HEK293 (cell line): Measurements from ENCODE around the gene NCK2.
"Not testable (repeated sequence)": the region's sequence is repeated elsewhere in the genome, so short reads cannot be mapped to it uniquely, and the experiment has no call there.

Source experiments
- CTCF ChIA-PET: fragments of 350-600 bp; formaldehyde crosslinking; extraction: SDS; loops from one replicate; lab custom pipeline; 2021; ENCODE audit warnings: antibody characterized with exemption; lab: Yijun Ruan, JAX
- POLR2A ChIA-PET: fragments of 300-600 bp; formaldehyde crosslinking; extraction: SDS; loops from one replicate; lab custom pipeline; 2020; ENCODE audit warnings: antibody characterized with exemption, inconsistent platforms; lab: Yijun Ruan, JAX
- H3K27ac ChIP-seq: fragments of 200-500 bp; sonication (Bioruptor generic); 2 replicates; pipeline ENCODE4 v1.5.1; 2014; ENCODE audit warnings: low read depth, low read length, control low read depth, inconsistent platforms; ENCODE audit errors: extremely low read depth
- H3K36me3 ChIP-seq, 2 experiments: fragments of 200-500 bp in 1 of 2; sonication (Bioruptor generic) in 1 of 2; 1 replicate in 1 of 2; 2 replicates in 1 of 2; pipeline ENCODE4 v1.5.1; 2014 to 2017; ENCODE audit warnings: inconsistent platforms in 2 of 2, low read length in 2 of 2; ENCODE audit not compliant: control insufficient read depth in 2 of 2, insufficient read depth in 1 of 2
- H3K4me1 ChIP-seq: fragments of 200-500 bp; sonication (Bioruptor generic); 2 replicates; pipeline ENCODE4 v1.5.1; 2014; ENCODE audit warnings: mild to moderate bottlenecking, low read length, inconsistent platforms; ENCODE audit not compliant: control insufficient read depth, insufficient read depth
- H3K4me3 ChIP-seq: 2 replicates; pipeline ENCODE4 v1.5.1; 2011; ENCODE audit warnings: low read depth, mild to moderate bottlenecking, control low read depth, low read length, moderate library complexity
- H3K9me3 ChIP-seq: fragments of 200-500 bp; sonication (Bioruptor generic); 2 replicates; pipeline ENCODE4 v1.5.1; 2014; ENCODE audit warnings: low read depth, low read length, inconsistent platforms; ENCODE audit not compliant: control insufficient read depth, insufficient read depth
- MZF1 ChIP-seq: fragments of 450-650 bp; formaldehyde crosslinking; IDR thresholded peaks from 2 replicates; pipeline ENCODE4 v1.5.1; 2017; ENCODE audit warnings: missing biosample characterization, missing genetic modification characterization, borderline replicate concordance
- SCRT2 ChIP-seq: fragments of 450-650 bp; formaldehyde crosslinking; IDR thresholded peaks from 2 replicates; pipeline ENCODE4 v1.5.1; 2016; ENCODE audit warnings: missing biosample characterization, missing genetic modification characterization
- ZBTB1 ChIP-seq: fragments of 450-650 bp; formaldehyde crosslinking; IDR thresholded peaks from 2 replicates; pipeline ENCODE4 v1.5.1; 2016; ENCODE audit warnings: missing biosample characterization, missing genetic modification characterization
- ZBTB8A ChIP-seq: fragments of 450-650 bp; formaldehyde crosslinking; IDR thresholded peaks from 2 replicates; pipeline ENCODE4 v1.5.1; 2016; ENCODE audit warnings: missing biosample characterization, missing genetic modification characterization
- ZFP41 ChIP-seq: fragments of 450-650 bp; formaldehyde crosslinking; IDR thresholded peaks from 2 replicates; pipeline ENCODE4 v1.5.1; 2016; ENCODE audit warnings: missing biosample characterization, missing genetic modification characterization, borderline replicate concordance
- ZIC2 ChIP-seq: fragments of 450-650 bp; formaldehyde crosslinking; IDR thresholded peaks from 2 replicates; pipeline ENCODE4 v1.5.1; 2016; ENCODE audit warnings: missing biosample characterization, missing genetic modification characterization
- ZNF133 ChIP-seq: fragments of 450-650 bp; formaldehyde crosslinking; IDR thresholded peaks from 2 replicates; pipeline ENCODE4 v1.5.1; 2016; ENCODE audit warnings: missing biosample characterization, missing genetic modification characterization
- ZNF146 ChIP-seq: fragments of 450-650 bp; formaldehyde crosslinking; IDR thresholded peaks from 2 replicates; pipeline ENCODE4 v1.5.1; 2016; ENCODE audit warnings: missing biosample characterization, missing genetic modification characterization
- ZNF311 ChIP-seq: fragments of 450-650 bp; formaldehyde crosslinking; IDR thresholded peaks from 2 replicates; pipeline ENCODE4 v1.5.1; 2017; ENCODE audit warnings: missing biosample characterization, missing genetic modification characterization, borderline replicate concordance
- ZNF510 ChIP-seq: fragments of 450-650 bp; formaldehyde crosslinking; IDR thresholded peaks from 2 replicates; pipeline ENCODE4 v1.5.1; 2018; ENCODE audit warnings: mild to moderate bottlenecking, missing genetic modification characterization, missing biosample characterization; ENCODE audit not compliant: insufficient replicate concordance
- ZNF521 ChIP-seq: fragments of 450-650 bp; formaldehyde crosslinking; IDR thresholded peaks from 2 replicates; pipeline ENCODE4 v1.5.1; 2017; ENCODE audit warnings: missing biosample characterization, mild to moderate bottlenecking, missing genetic modification characterization
- ZNF530 ChIP-seq: fragments of 450-650 bp; formaldehyde crosslinking; IDR thresholded peaks from 2 replicates; pipeline ENCODE4 v1.5.1; 2016; ENCODE audit warnings: low read depth, missing biosample characterization, missing genetic modification characterization
- ZNF571 ChIP-seq: fragments of 450-650 bp; formaldehyde crosslinking; IDR thresholded peaks from 2 replicates; pipeline ENCODE4 v1.5.0; 2017; ENCODE audit warnings: missing biosample characterization, missing genetic modification characterization
- ZNF621 ChIP-seq: fragments of 450-650 bp; formaldehyde crosslinking; IDR thresholded peaks from 2 replicates; pipeline ENCODE4 v1.5.1; 2017; ENCODE audit warnings: missing biosample characterization, missing genetic modification characterization
- ZNF629 ChIP-seq: fragments of 450-650 bp; formaldehyde crosslinking; IDR thresholded peaks from 2 replicates; pipeline ENCODE4 v1.5.1; 2017; ENCODE audit warnings: missing biosample characterization, missing genetic modification characterization
- ZNF645 ChIP-seq: fragments of 450-650 bp; formaldehyde crosslinking; IDR thresholded peaks from 2 replicates; pipeline ENCODE4; 2016; ENCODE audit warnings: missing biosample characterization, missing genetic modification characterization
- ZNF704 ChIP-seq: fragments of 450-650 bp; formaldehyde crosslinking; IDR thresholded peaks from 2 replicates; pipeline ENCODE4 v1.5.1; 2016; ENCODE audit warnings: missing biosample characterization, missing genetic modification characterization
- ZNF837 ChIP-seq: fragments of 450-650 bp; formaldehyde crosslinking; IDR thresholded peaks from 2 replicates; pipeline ENCODE4 v1.5.1; 2016; ENCODE audit warnings: missing biosample characterization, missing genetic modification characterization
- ZNF843 ChIP-seq: fragments of 450-650 bp; formaldehyde crosslinking; IDR thresholded peaks from 2 replicates; pipeline ENCODE4 v1.5.1; 2016; ENCODE audit warnings: missing biosample characterization, missing genetic modification characterization
- ZSCAN16 ChIP-seq: fragments of 450-650 bp; formaldehyde crosslinking; IDR thresholded peaks from 2 replicates; pipeline ENCODE4 v1.5.1; 2016; ENCODE audit warnings: missing biosample characterization, missing genetic modification characterization
- TF ChIP-seq, protein P1 (sequence below): fragments of 450-650 bp; formaldehyde crosslinking; IDR thresholded peaks from 2 replicates; pipeline ENCODE4 v1.5.1; 2017; ENCODE audit warnings: missing biosample characterization, missing genetic modification characterization
- TF ChIP-seq, protein P2 (sequence below): fragments of 450-650 bp; formaldehyde crosslinking; IDR thresholded peaks from 2 replicates; pipeline ENCODE4 v1.5.1; 2016; ENCODE audit warnings: missing biosample characterization, missing genetic modification characterization
- TF ChIP-seq, protein P3 (sequence below): fragments of 450-650 bp; formaldehyde crosslinking; IDR thresholded peaks from 2 replicates; pipeline ENCODE4 v1.5.1; 2016; ENCODE audit warnings: missing biosample characterization, missing genetic modification characterization
- TF ChIP-seq, protein P4 (sequence below): fragments of 450-650 bp; formaldehyde crosslinking; IDR thresholded peaks from 2 replicates; pipeline ENCODE4 v1.5.1; 2016; ENCODE audit warnings: missing biosample characterization, missing genetic modification characterization

The NCK2 gene

GRCh38 chr2:105756435-105756834 is 11.7 kb downstream of the NCK2 start:
- Histone ChIP-seq H3K27ac (no peak overlapping the region), H3K9me3 (no peaks in the 10 kb centered on the region), H3K36me3 (peaks cover 0 to 5% of the 10 kb centered on the region in 2 experiments; a peak in 1 of 3 replicates), H3K4me1 (0 out of 2 replicates have a peak, but pooled peaks cover 2% of the 10 kb centered on the region), H3K4me3 (no peak overlapping the region)
- POLR2A ChIA-PET, result no interaction called here
- TF ChIP-seq ZBTB8A (tag by site-specific recombination) (no peak), ZNF571 (tag by site-specific recombination) (no peak), ZIC2 (tag by site-specific recombination) (no peak), ZNF621 (tag by site-specific recombination) (no peak), ZFP41 (tag by site-specific recombination) (no peak), ZNF133 (tag by site-specific recombination) (no peak), ZNF530 (tag by site-specific recombination) (no peak), ZNF510 (tag by site-specific recombination) (no peak), MZF1 (tag by site-specific recombination) (no peak), ZNF843 (tag by site-specific recombination) (no peak), ZNF146 (tag by site-specific recombination) (no peak), SCRT2 (tag by site-specific recombination) (no peak)
- TF ChIP-seq, protein P1, sequence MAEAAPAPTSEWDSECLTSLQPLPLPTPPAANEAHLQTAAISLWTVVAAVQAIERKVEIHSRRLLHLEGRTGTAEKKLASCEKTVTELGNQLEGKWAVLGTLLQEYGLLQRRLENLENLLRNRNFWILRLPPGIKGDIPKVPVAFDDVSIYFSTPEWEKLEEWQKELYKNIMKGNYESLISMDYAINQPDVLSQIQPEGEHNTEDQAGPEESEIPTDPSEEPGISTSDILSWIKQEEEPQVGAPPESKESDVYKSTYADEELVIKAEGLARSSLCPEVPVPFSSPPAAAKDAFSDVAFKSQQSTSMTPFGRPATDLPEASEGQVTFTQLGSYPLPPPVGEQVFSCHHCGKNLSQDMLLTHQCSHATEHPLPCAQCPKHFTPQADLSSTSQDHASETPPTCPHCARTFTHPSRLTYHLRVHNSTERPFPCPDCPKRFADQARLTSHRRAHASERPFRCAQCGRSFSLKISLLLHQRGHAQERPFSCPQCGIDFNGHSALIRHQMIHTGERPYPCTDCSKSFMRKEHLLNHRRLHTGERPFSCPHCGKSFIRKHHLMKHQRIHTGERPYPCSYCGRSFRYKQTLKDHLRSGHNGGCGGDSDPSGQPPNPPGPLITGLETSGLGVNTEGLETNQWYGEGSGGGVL (tag by site-specific recombination), result no peak
- TF ChIP-seq, protein P2, sequence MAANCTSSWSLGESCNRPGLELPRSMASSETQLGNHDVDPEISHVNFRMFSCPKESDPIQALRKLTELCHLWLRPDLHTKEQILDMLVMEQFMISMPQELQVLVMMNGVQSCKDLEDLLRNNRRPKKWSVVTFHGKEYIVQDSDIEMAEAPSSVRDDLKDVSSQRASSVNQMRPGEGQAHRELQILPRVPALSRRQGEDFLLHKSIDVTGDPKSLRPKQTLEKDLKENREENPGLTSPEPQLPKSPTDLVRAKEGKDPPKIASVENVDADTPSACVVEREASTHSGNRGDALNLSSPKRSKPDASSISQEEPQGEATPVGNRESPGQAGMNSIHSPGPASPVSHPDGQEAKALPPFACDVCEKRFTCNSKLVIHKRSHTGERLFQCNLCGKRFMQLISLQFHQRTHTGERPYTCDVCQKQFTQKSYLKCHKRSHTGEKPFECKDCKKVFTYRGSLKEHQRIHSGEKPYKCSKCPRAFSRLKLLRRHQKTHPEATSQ (tag by site-specific recombination), result no peak
- CTCF ChIA-PET, result interaction anchor here (1.0 kb wide), 1 partner anchor 12 kb away, joined by 3 read pairs; no protein-coding TSS in a partner anchor

GRCh38 chr2:105756865-105757264 is 12.2 kb downstream of the NCK2 start:
- POLR2A ChIA-PET, CTCF ChIA-PET, H3K27ac ChIP-seq, H3K4me3 ChIP-seq, H3K4me1 ChIP-seq, H3K9me3 ChIP-seq, H3K36me3 ChIP-seq: not testable (repeated sequence)

GRCh38 chr2:105757433-105757832 is 12.7 kb downstream of the NCK2 start:
- Histone ChIP-seq H3K36me3 (peaks cover 0 to 2% of the 10 kb centered on the region in 2 experiments; a peak in 1 of 3 replicates), H3K27ac (no peak overlapping the region), H3K9me3 (no peaks in the 10 kb centered on the region), H3K4me1 (0 out of 2 replicates have a peak, but pooled peaks cover 2% of the 10 kb centered on the region), H3K4me3 (no peak overlapping the region)
- CTCF ChIA-PET, result no interaction called here
- POLR2A ChIA-PET, result no interaction called here
- TF ChIP-seq ZSCAN16 (tag by site-specific recombination) (no peak), ZNF645 (tag by site-specific recombination) (no peak), ZBTB1 (tag by site-specific recombination) (no peak), ZNF311 (tag by site-specific recombination) (no peak), ZNF843 (tag by site-specific recombination) (no peak), ZNF704 (no peak), ZNF521 (no peak), ZNF837 (tag by site-specific recombination) (no peak), ZNF629 (tag by site-specific recombination) (no peak)
- TF ChIP-seq, protein P3, sequence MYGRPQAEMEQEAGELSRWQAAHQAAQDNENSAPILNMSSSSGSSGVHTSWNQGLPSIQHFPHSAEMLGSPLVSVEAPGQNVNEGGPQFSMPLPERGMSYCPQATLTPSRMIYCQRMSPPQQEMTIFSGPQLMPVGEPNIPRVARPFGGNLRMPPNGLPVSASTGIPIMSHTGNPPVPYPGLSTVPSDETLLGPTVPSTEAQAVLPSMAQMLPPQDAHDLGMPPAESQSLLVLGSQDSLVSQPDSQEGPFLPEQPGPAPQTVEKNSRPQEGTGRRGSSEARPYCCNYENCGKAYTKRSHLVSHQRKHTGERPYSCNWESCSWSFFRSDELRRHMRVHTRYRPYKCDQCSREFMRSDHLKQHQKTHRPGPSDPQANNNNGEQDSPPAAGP (tag by site-specific recombination), result no peak
- TF ChIP-seq, protein P4, sequence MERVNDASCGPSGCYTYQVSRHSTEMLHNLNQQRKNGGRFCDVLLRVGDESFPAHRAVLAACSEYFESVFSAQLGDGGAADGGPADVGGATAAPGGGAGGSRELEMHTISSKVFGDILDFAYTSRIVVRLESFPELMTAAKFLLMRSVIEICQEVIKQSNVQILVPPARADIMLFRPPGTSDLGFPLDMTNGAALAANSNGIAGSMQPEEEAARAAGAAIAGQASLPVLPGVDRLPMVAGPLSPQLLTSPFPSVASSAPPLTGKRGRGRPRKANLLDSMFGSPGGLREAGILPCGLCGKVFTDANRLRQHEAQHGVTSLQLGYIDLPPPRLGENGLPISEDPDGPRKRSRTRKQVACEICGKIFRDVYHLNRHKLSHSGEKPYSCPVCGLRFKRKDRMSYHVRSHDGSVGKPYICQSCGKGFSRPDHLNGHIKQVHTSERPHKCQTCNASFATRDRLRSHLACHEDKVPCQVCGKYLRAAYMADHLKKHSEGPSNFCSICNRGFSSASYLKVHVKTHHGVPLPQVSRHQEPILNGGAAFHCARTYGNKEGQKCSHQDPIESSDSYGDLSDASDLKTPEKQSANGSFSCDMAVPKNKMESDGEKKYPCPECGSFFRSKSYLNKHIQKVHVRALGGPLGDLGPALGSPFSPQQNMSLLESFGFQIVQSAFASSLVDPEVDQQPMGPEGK, result no peak
